Neural cell (in vitro differentiated cells): ENCODE measurements around the gene JAZF1. TPM values are rescaled to one million over a fixed set of nuclear protein-coding genes. Genes with fewer than 3 reads are reported as not detected.

ENCODE experiments used
- H2AFZ ChIP-seq: fragments of 200-600, 300-800 bp; sonication (generic), shearing (Covaris generic); 2 replicates; pipeline ENCODE4 v1.6.0; 2014; ENCODE audit warnings: low read depth, mild to moderate bottlenecking, antibody characterized with exemption, low read length, moderate library complexity
- H3F3A ChIP-seq: fragments of 200-600 bp; shearing (Covaris generic); 2 replicates; pipeline ENCODE4 v1.6.1; 2016; ENCODE audit warnings: mild to moderate bottlenecking, moderate library complexity, mixed read lengths, antibody characterized with exemption, low read length; ENCODE audit not compliant: insufficient read depth, poor library complexity, severe bottlenecking
- H3K27ac ChIP-seq: fragments of 200-600, 300-800 bp; sonication (generic), shearing (Covaris generic); 2 replicates; pipeline ENCODE4 v1.5.1; 2014; ENCODE audit warnings: mild to moderate bottlenecking, low read length, moderate library complexity
- H3K27me3 ChIP-seq: fragments of 300-800, 200-600 bp; sonication (generic), shearing (Covaris generic); 2 replicates; pipeline ENCODE4 v1.6.0; 2014; ENCODE audit warnings: mild to moderate bottlenecking, low read depth, low read length, moderate library complexity; ENCODE audit not compliant: insufficient read depth
- H3K36me3 ChIP-seq: fragments of 300-800, 200-600 bp; sonication (generic), shearing (Covaris generic); 2 replicates; pipeline ENCODE4 v1.5.1; 2014; ENCODE audit warnings: mild to moderate bottlenecking, antibody characterized with exemption, low read length, moderate library complexity; ENCODE audit not compliant: insufficient read depth
- H3K4me2 ChIP-seq: fragments of 300-800, 200-600 bp; sonication (generic), shearing (Covaris generic); 2 replicates; pipeline ENCODE4 v1.6.0; 2014; ENCODE audit warnings: mild to moderate bottlenecking, low read length
- H3K4me3 ChIP-seq: fragments of 300-800, 200-600 bp; sonication (generic), shearing (Covaris generic); 2 replicates; pipeline ENCODE4 v1.5.1; 2014; ENCODE audit warnings: mild to moderate bottlenecking, low read length, moderate library complexity
- H3K79me2 ChIP-seq: fragments of 200-600 bp; shearing (Covaris generic); replicated peaks from 2 replicates; pipeline ENCODE4 v1.6.0; 2014; ENCODE audit warnings: mild to moderate bottlenecking, low read length, moderate library complexity; ENCODE audit not compliant: insufficient read depth
- H3K9ac ChIP-seq: fragments of 300-800, 200-600 bp; sonication (generic), shearing (Covaris generic); 2 replicates; pipeline ENCODE4 v1.6.1; 2016; ENCODE audit warnings: mild to moderate bottlenecking, low read length, mixed read lengths
- H3K9me2 ChIP-seq: fragments of 200-600 bp; shearing (Covaris generic); 2 replicates; pipeline ENCODE4 v1.6.1; 2016; ENCODE audit warnings: mild to moderate bottlenecking, low read length, mixed read lengths; ENCODE audit not compliant: insufficient read depth
- H3K9me3 ChIP-seq: fragments of 200-600, 300-800 bp; sonication (generic), shearing (Covaris generic); 2 replicates; pipeline ENCODE4 v1.6.1; 2016; ENCODE audit warnings: mild to moderate bottlenecking, mixed run types, low read length, moderate library complexity, mixed read lengths
- H4K20me1 ChIP-seq: fragments of 200-600 bp; shearing (Covaris generic); 2 replicates; pipeline ENCODE4 v1.6.1; 2016; ENCODE audit warnings: mild to moderate bottlenecking, mixed run types; ENCODE audit not compliant: insufficient read depth
- EP300 ChIP-seq: fragments of 450-650 bp; conservative IDR thresholded peaks from 2 replicates; pipeline ENCODE4 v1.6.1; 2014; ENCODE audit warnings: antibody characterized with exemption, mild to moderate bottlenecking, moderate library complexity; ENCODE audit not compliant: poor library complexity, severe bottlenecking
- EZH2 ChIP-seq: fragments of 200-600, 300-800 bp; shearing (Covaris generic), sonication (generic); IDR thresholded peaks from 2 replicates; pipeline ENCODE4 v1.6.1; 2014; ENCODE audit warnings: antibody characterized with exemption, low read length, borderline replicate concordance, mild to moderate bottlenecking; ENCODE audit not compliant: insufficient read depth, poor library complexity, severe bottlenecking
- MXI1 ChIP-seq: fragments of 450-650 bp; conservative IDR thresholded peaks from 2 replicates; pipeline ENCODE4 v1.6.1; 2014; ENCODE audit warnings: antibody characterized with exemption, mild to moderate bottlenecking; ENCODE audit not compliant: poor library complexity, severe bottlenecking
- POLR2AphosphoS5 ChIP-seq: IDR thresholded peaks from 2 replicates; pipeline ENCODE4 v1.6.1; 2012
- RAD21 ChIP-seq: fragments of 450-650 bp; conservative IDR thresholded peaks from 2 replicates; pipeline ENCODE4 v1.6.1; 2014; ENCODE audit warnings: antibody characterized with exemption, mild to moderate bottlenecking, moderate library complexity
- SMC3 ChIP-seq: fragments of 450-650 bp; conservative IDR thresholded peaks from 2 replicates; pipeline ENCODE4 v1.6.1; 2014; ENCODE audit warnings: antibody characterized with exemption, mild to moderate bottlenecking, moderate library complexity; ENCODE audit not compliant: poor library complexity
- TAF1 ChIP-seq: IDR thresholded peaks from 2 replicates; pipeline ENCODE4 v1.6.1; 2012; ENCODE audit warnings: low read depth
- polyA plus RNA-seq: library from polyadenylated mRNA; depleted of rRNA; stranded (reverse); fragments of >200 nt; gene quantifications from 2 replicates; pipeline ENCODE4 v1.2.3, GENCODE V29; 2014
- TF ChIP-seq, protein P1 (sequence below): fragments of 450-650 bp; IDR thresholded peaks from 2 replicates; pipeline ENCODE4 v1.5.1; 2014; ENCODE audit warnings: antibody characterized with exemption, mild to moderate bottlenecking, moderate library complexity; ENCODE audit not compliant: poor library complexity, severe bottlenecking
- TF ChIP-seq, protein P2 (sequence below): IDR thresholded peaks from 2 replicates; pipeline ENCODE4 v1.6.1; 2012; ENCODE audit warnings: borderline replicate concordance

JAZF1 gene
- polyA plus RNA-seq, 1 donor from 2014 or later = 29.5 TPM

DNA sequence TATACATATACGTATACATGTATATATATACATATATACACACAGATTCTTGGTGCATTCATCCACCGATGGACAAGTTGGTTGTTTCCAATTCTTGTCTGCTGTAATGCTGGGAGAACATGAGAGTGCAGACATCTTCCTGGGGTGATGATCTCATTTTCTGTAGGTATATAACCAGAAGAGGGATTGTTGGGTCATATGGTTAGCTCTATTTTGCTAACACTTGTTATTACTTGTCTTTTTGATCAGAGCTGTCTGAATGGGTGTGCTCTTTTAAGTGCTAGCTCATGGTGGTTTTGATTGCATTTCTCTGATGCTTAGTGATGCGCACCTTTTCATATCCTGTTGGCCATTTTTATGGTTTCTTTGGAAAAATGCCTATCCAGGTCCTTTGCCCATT, 334.2 kb downstream of the JAZF1 start:
- no peak overlapping the region for H3K27ac ChIP-seq
- no peaks in the 10 kb centered on the region for H3K9me3 ChIP-seq
- H2AFZ ChIP-seq = no peak overlapping the region
- H3K4me2 ChIP-seq = no peak overlapping the region
- H3K9me2 ChIP-seq = no peaks in the 10 kb centered on the region
- H3K9ac ChIP-seq = no peak overlapping the region
- H4K20me1 ChIP-seq = no peaks in the 10 kb centered on the region
- H3K27me3 ChIP-seq = no peaks in the 10 kb centered on the region
- H3K79me2 ChIP-seq = no peaks in the 10 kb centered on the region
- TF ChIP-seq, protein P1, sequence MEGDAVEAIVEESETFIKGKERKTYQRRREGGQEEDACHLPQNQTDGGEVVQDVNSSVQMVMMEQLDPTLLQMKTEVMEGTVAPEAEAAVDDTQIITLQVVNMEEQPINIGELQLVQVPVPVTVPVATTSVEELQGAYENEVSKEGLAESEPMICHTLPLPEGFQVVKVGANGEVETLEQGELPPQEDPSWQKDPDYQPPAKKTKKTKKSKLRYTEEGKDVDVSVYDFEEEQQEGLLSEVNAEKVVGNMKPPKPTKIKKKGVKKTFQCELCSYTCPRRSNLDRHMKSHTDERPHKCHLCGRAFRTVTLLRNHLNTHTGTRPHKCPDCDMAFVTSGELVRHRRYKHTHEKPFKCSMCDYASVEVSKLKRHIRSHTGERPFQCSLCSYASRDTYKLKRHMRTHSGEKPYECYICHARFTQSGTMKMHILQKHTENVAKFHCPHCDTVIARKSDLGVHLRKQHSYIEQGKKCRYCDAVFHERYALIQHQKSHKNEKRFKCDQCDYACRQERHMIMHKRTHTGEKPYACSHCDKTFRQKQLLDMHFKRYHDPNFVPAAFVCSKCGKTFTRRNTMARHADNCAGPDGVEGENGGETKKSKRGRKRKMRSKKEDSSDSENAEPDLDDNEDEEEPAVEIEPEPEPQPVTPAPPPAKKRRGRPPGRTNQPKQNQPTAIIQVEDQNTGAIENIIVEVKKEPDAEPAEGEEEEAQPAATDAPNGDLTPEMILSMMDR = no peak
- H3K36me3 ChIP-seq = no peaks in the 10 kb centered on the region
- H3K4me3 ChIP-seq = no peak overlapping the region
- H3F3A ChIP-seq = no peaks in the 10 kb centered on the region

DNA sequence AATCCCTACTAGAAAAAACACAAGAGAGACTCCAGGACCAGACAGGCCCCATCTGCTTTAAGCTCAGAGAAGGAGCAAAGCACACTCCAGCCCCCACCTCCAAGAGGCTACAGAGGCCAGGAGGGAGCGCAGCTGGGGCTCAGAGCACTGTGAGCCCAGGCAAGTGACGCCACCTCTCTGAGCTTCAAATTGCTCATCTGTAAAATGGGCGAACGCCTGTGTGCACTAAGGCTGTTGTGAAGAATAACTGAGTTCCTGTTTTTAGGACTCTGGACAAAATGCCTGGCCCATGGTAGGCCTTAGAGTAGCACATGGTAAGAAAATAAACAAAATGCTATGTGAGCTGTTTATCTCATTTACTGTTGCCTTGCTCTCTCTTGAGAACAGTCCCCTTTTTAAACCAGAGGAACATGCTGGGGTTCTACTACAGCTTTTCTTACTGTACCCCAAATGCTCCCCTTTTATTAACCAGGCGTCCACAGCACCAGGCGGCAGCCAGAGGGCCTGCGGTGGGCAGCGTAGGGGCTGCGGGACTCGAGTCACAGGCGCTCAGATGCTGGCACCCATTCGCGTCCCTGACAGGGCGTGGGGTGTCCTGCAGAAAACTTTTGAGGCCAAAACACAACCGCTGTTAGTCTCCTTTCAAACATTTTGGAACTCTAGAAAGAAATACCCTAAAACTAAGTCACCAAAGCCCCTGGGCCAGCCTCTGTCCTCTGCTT, 336.9 kb downstream of the JAZF1 start:
- no peak for TF ChIP-seq POLR2AphosphoS5
- no peak for TF ChIP-seq TAF1
- TF ChIP-seq RAD21 = no peak
- TF ChIP-seq, protein P2, sequence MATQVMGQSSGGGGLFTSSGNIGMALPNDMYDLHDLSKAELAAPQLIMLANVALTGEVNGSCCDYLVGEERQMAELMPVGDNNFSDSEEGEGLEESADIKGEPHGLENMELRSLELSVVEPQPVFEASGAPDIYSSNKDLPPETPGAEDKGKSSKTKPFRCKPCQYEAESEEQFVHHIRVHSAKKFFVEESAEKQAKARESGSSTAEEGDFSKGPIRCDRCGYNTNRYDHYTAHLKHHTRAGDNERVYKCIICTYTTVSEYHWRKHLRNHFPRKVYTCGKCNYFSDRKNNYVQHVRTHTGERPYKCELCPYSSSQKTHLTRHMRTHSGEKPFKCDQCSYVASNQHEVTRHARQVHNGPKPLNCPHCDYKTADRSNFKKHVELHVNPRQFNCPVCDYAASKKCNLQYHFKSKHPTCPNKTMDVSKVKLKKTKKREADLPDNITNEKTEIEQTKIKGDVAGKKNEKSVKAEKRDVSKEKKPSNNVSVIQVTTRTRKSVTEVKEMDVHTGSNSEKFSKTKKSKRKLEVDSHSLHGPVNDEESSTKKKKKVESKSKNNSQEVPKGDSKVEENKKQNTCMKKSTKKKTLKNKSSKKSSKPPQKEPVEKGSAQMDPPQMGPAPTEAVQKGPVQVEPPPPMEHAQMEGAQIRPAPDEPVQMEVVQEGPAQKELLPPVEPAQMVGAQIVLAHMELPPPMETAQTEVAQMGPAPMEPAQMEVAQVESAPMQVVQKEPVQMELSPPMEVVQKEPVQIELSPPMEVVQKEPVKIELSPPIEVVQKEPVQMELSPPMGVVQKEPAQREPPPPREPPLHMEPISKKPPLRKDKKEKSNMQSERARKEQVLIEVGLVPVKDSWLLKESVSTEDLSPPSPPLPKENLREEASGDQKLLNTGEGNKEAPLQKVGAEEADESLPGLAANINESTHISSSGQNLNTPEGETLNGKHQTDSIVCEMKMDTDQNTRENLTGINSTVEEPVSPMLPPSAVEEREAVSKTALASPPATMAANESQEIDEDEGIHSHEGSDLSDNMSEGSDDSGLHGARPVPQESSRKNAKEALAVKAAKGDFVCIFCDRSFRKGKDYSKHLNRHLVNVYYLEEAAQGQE = no peak
- TF ChIP-seq EP300 = no peak
- TF ChIP-seq EZH2 = no peak
- TF ChIP-seq, protein P1 = no peak
- TF ChIP-seq SMC3 = no peak
- no peak for TF ChIP-seq MXI1
- Histone ChIP-seq H3K27me3 (no peaks in the 10 kb centered on the region), H3K9me3 (no peaks in the 10 kb centered on the region), H3K9me2 (no peaks in the 10 kb centered on the region), H3K9ac (no peak overlapping the region), H4K20me1 (no peaks in the 10 kb centered on the region), H3K4me3 (no peak overlapping the region), H3K4me2 (no peak overlapping the region), H3K36me3 (no peaks in the 10 kb centered on the region), H3K79me2 (no peaks in the 10 kb centered on the region), H3K27ac (no peak overlapping the region), H2AFZ (no peak overlapping the region), H3F3A (no peaks in the 10 kb centered on the region)
